ENCODE data around the gene TBR1. TPM values are rescaled to one million over a fixed set of nuclear protein-coding genes. Genes with fewer than 3 reads are reported as not detected.
A peak's percentile ranks its signal among the peaks of the same experiment; 100 is the strongest.

TBR1 gene
- total and polyA plus RNA-seq, 4 experiments from 2014 or later = not detected

- Mint-ChIP-seq H3K27me3 (no peaks in the 10 kb centered on the region), H3K4me3 (no peak overlapping the region), H3K27ac (peak overlapping the region in 1 of 7 donors; percentile 1), H3K4me1 (no peaks in the 10 kb centered on the region), H3K36me3 (peaks cover 46 to 53% of the 10 kb centered on the region in 2 donors), H3K9me3 (peaks cover 0 to 2% (median 0%) of the 10 kb centered on the region in 8 donors)
- Histone ChIP-seq H3K9me3 (ENCODE audit: control insufficient read depth in 1 of 2, low read length in 2 of 2) (no peaks in the 10 kb centered on the region), H3K27ac (ENCODE audit: low read depth, low read length) (no peak overlapping the region), H3K4me3 (ENCODE audit: low read length in 2 of 2) (no peak overlapping the region), H3K4me1 (ENCODE audit: insufficient read depth, low read length) (no peaks in the 10 kb centered on the region), H3K27me3 (ENCODE audit: insufficient read depth, low read length) (no peaks in the 10 kb centered on the region), H3K36me3 (ENCODE audit: insufficient read depth, low read length) (peaks cover 10% of the 10 kb centered on the region)
- intact Hi-C loops (cut with micrococcal nuclease) = no loop called here
- ChIA-PET POLR2A (ENCODE audit: partially characterized antibody) (no interaction called here), CTCF (ENCODE audit: partially characterized antibody) (no interaction called here)
- DNase-seq = no peak
Measured at GRCh38 chr2:161400076-161400475, 16.0 kb upstream of the TBR1 start.

GRCh38 chr2:161402297-161402696 lies 13.8 kb upstream of the TBR1 start:
- H3K27ac Mint-ChIP-seq = no peak overlapping the region
- POLR2A ChIA-PET (ENCODE audit: partially characterized antibody) = no interaction called here
- no peak overlapping the region for H3K4me3 Mint-ChIP-seq
- peaks cover 0 to 2% (median 0%) of the 10 kb centered on the region in 8 donors for H3K9me3 Mint-ChIP-seq
- H3K27ac ChIP-seq (ENCODE audit: low read depth, low read length) = no peak overlapping the region
- H3K4me1 Mint-ChIP-seq = no peaks in the 10 kb centered on the region
- no peaks in the 10 kb centered on the region for H3K4me1 ChIP-seq (ENCODE audit: insufficient read depth, low read length)
- H3K27me3 Mint-ChIP-seq = no peaks in the 10 kb centered on the region
- H3K4me3 ChIP-seq (ENCODE audit: low read length in 2 of 2) = no peak overlapping the region
- H3K9me3 ChIP-seq (ENCODE audit: control insufficient read depth in 1 of 2, low read length in 2 of 2) = no peaks in the 10 kb centered on the region
- no peak for DNase-seq
- intact Hi-C loops (cut with micrococcal nuclease) = no loop called here
- no peaks in the 10 kb centered on the region for H3K27me3 ChIP-seq (ENCODE audit: insufficient read depth, low read length)
- CTCF ChIA-PET (ENCODE audit: partially characterized antibody) = interaction anchor here (1.1 kb wide), 1 partner anchor 12 kb away, joined by 3 read pairs; no protein-coding TSS in a partner anchor
- H3K36me3 Mint-ChIP-seq = peaks cover 26 to 30% of the 10 kb centered on the region in 2 donors
- H3K36me3 ChIP-seq (ENCODE audit: insufficient read depth, low read length) = no peaks in the 10 kb centered on the region

- DNase-seq = no peak
- no peaks in the 10 kb centered on the region for H3K9me3 Mint-ChIP-seq
- Histone ChIP-seq H3K4me1 (ENCODE audit: insufficient read depth, low read length) (no peaks in the 10 kb centered on the region), H3K36me3 (ENCODE audit: insufficient read depth, low read length) (no peaks in the 10 kb centered on the region), H3K27ac (ENCODE audit: low read depth, low read length) (no peak overlapping the region), H3K9me3 (ENCODE audit: control insufficient read depth in 1 of 2, low read length in 2 of 2) (no peaks in the 10 kb centered on the region), H3K4me3 (ENCODE audit: low read length in 2 of 2) (no peak overlapping the region), H3K27me3 (ENCODE audit: insufficient read depth, low read length) (no peaks in the 10 kb centered on the region)
- H3K4me3 Mint-ChIP-seq = no peak overlapping the region
- intact Hi-C loops (cut with micrococcal nuclease) = no loop called here
- peaks cover 19 to 21% of the 10 kb centered on the region in 2 donors for H3K36me3 Mint-ChIP-seq
- H3K27ac Mint-ChIP-seq = no peak overlapping the region
- H3K27me3 Mint-ChIP-seq = no peaks in the 10 kb centered on the region
- ChIA-PET POLR2A (ENCODE audit: partially characterized antibody) (no interaction called here), CTCF (ENCODE audit: partially characterized antibody) (no interaction called here)
- H3K4me1 Mint-ChIP-seq = no peaks in the 10 kb centered on the region
Measured at GRCh38 chr2:161406316-161406715, 9.8 kb upstream of the TBR1 start.

GRCh38 chr2:161407597-161407996 lies 8.5 kb upstream of the TBR1 start:
- Mint-ChIP-seq H3K27ac (no peak overlapping the region), H3K36me3 (peaks cover 11 to 17% of the 10 kb centered on the region in 2 donors), H3K4me3 (no peak overlapping the region), H3K27me3 (no peaks in the 10 kb centered on the region), H3K4me1 (no peaks in the 10 kb centered on the region), H3K9me3 (no peaks in the 10 kb centered on the region)
- Histone ChIP-seq H3K4me1 (ENCODE audit: insufficient read depth, low read length) (no peaks in the 10 kb centered on the region), H3K27me3 (ENCODE audit: insufficient read depth, low read length) (no peaks in the 10 kb centered on the region), H3K36me3 (ENCODE audit: insufficient read depth, low read length) (no peaks in the 10 kb centered on the region), H3K27ac (ENCODE audit: low read depth, low read length) (no peak overlapping the region), H3K9me3 (ENCODE audit: control insufficient read depth in 1 of 2, low read length in 2 of 2) (no peaks in the 10 kb centered on the region), H3K4me3 (ENCODE audit: low read length in 2 of 2) (no peak overlapping the region)
- ChIA-PET CTCF (ENCODE audit: partially characterized antibody) (no interaction called here), POLR2A (ENCODE audit: partially characterized antibody) (no interaction called here)
- intact Hi-C loops (cut with micrococcal nuclease) = no loop called here
- no peak for DNase-seq

GRCh38 chr2:161409308-161409907 lies 6.7 kb upstream of the TBR1 start:
- Histone ChIP-seq H3K4me3 (ENCODE audit: low read length in 2 of 2) (no peak overlapping the region), H3K9me3 (ENCODE audit: control insufficient read depth in 1 of 2, low read length in 2 of 2) (no peaks in the 10 kb centered on the region), H3K27ac (ENCODE audit: low read depth, low read length) (no peak overlapping the region), H3K27me3 (ENCODE audit: insufficient read depth, low read length) (peaks cover 8% of the 10 kb centered on the region), H3K4me1 (ENCODE audit: insufficient read depth, low read length) (peaks cover 6% of the 10 kb centered on the region), H3K36me3 (ENCODE audit: insufficient read depth, low read length) (no peaks in the 10 kb centered on the region)
- H3K4me1 Mint-ChIP-seq = peaks cover 3 to 5% (median 4%) of the 10 kb centered on the region in 4 donors
- H3K27me3 Mint-ChIP-seq = peaks cover 3 to 4% of the 10 kb centered on the region in 2 donors
- no peaks in the 10 kb centered on the region for H3K9me3 Mint-ChIP-seq
- intact Hi-C loops (cut with micrococcal nuclease) = no loop called here
- H3K36me3 Mint-ChIP-seq = peaks cover 10 to 13% of the 10 kb centered on the region in 2 donors
- ChIA-PET CTCF (ENCODE audit: partially characterized antibody) (no interaction called here), POLR2A (ENCODE audit: partially characterized antibody) (no interaction called here)
- no peak for DNase-seq
- H3K27ac Mint-ChIP-seq = no peak overlapping the region
- H3K4me3 Mint-ChIP-seq = no peak overlapping the region

GRCh38 chr2:161412346-161412745 lies 3.8 kb upstream of the TBR1 start:
- Mint-ChIP-seq H3K4me1 (peaks cover 25 to 32% (median 28%) of the 10 kb centered on the region in 4 donors), H3K9me3 (no peaks in the 10 kb centered on the region), H3K27me3 (peaks cover 27% of the 10 kb centered on the region in 2 donors), H3K27ac (peak overlapping the region in 2 of 7 donors; percentile 3 to 17), H3K36me3 (peaks cover 10 to 13% of the 10 kb centered on the region in 2 donors), H3K4me3 (no peak overlapping the region)
- Histone ChIP-seq H3K9me3 (ENCODE audit: control insufficient read depth in 1 of 2, low read length in 2 of 2) (no peaks in the 10 kb centered on the region), H3K4me1 (ENCODE audit: insufficient read depth, low read length) (peaks cover 35% of the 10 kb centered on the region), H3K36me3 (ENCODE audit: insufficient read depth, low read length) (no peaks in the 10 kb centered on the region), H3K4me3 (ENCODE audit: low read length in 2 of 2) (no peak overlapping the region), H3K27me3 (ENCODE audit: insufficient read depth, low read length) (peaks cover 35% of the 10 kb centered on the region), H3K27ac (ENCODE audit: low read depth, low read length) (no peak overlapping the region)
- intact Hi-C loops (cut with micrococcal nuclease) = loop anchor here (10.0 kb wide), 1 partner anchor 542 kb away; no protein-coding TSS in a partner anchor
- DNase-seq = no peak
- ChIA-PET CTCF (ENCODE audit: partially characterized antibody) (no interaction called here), POLR2A (ENCODE audit: partially characterized antibody) (no interaction called here)

GRCh38 chr2:161414042-161415033 lies 1.8 kb upstream of the TBR1 start:
- H3K27ac ChIP-seq (ENCODE audit: low read depth, low read length) = no peak overlapping the region
- Mint-ChIP-seq H3K4me1 (peaks cover 39 to 52% (median 45%) of the 10 kb centered on the region in 4 donors), H3K27me3 (peaks cover 43 to 44% of the 10 kb centered on the region in 2 donors), H3K9me3 (no peaks in the 10 kb centered on the region), H3K27ac (peak overlapping the region in 1 of 7 donors; percentile 54), H3K36me3 (peaks cover 0 to 10% of the 10 kb centered on the region in 2 donors), H3K4me3 (peak overlapping the region; percentile 70 to 91 (median 78))
- peak overlapping the region in 1 of 2 donors; percentile 19 for H3K4me3 ChIP-seq (ENCODE audit: low read length in 2 of 2)
- H3K36me3 ChIP-seq (ENCODE audit: insufficient read depth, low read length) = no peaks in the 10 kb centered on the region
- no peak for DNase-seq
- intact Hi-C loops (cut with micrococcal nuclease) = loop anchor here (5.0 to 10.0 kb wide), 2 partner anchors 107 to 540 kb away; partner anchors contain the start of gene PSMD14
- H3K9me3 ChIP-seq (ENCODE audit: control insufficient read depth in 1 of 2, low read length in 2 of 2) = no peaks in the 10 kb centered on the region
- POLR2A ChIA-PET (ENCODE audit: partially characterized antibody) = interaction anchor here (0.5 kb wide), 1 partner anchor 233 kb away, joined by 4 read pairs; no protein-coding TSS in a partner anchor
- CTCF ChIA-PET (ENCODE audit: partially characterized antibody) = interaction anchor here (1.4 kb wide), 1 partner anchor 13 kb away, joined by 3 read pairs; no protein-coding TSS in a partner anchor
- H3K27me3 ChIP-seq (ENCODE audit: insufficient read depth, low read length) = peaks cover 53% of the 10 kb centered on the region
- H3K4me1 ChIP-seq (ENCODE audit: insufficient read depth, low read length) = peaks cover 54% of the 10 kb centered on the region
